ENCODE data around the gene MEMO1.

DNA sequence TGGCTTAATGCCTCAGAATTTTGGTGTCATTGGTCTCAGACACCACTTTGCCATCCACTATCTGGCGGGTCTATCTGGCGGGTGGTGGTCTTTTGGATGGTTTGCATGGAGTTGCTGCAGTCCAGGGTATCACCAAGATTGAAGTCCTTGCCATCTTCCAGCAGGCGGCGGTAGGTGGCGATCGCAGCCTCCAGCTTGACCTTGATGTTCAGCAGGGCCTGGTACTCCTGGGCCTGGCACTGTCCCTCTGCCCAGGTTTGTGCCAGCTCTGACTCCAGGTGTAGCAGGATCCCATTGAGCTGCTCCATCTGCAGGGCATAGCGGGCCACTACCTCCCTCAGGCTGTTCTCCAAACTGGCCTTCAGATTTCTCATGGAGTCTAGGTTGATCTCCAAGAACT lies 188.2 kb downstream of the MEMO1 start:
- TF ChIP-seq POLR2A (IDR thresholded peaks at IDR 0.05) (no peak), CTCF (IDR thresholded peaks at IDR 0.05) (no peak)
